GM18505 (cell line): ENCODE measurements around the gene ETFA.
A peak's percentile ranks its signal among the peaks of the same experiment; 100 is the strongest.

ENCODE experiments used
- ATAC-seq: cut with Tn5 transposase; IDR thresholded peaks from one replicate; pipeline ENCODE4 v1.9.1; 2021; ENCODE audit not compliant: unreplicated experiment
- POLR2A ChIP-seq: IDR thresholded peaks from 4 replicates; pipeline ENCODE4 v1.6.1; 2011; ENCODE audit warnings: borderline replicate concordance; ENCODE audit not compliant: insufficient read depth, insufficient read length; ENCODE audit errors: extremely low read depth

The ETFA gene

GRCh38 chr15:76311100-76311953 lies at the start of gene ETFA:
Gene ETFA, minus strand, starts transcription at chr15:76311469. Its CDS starts 81 bp downstream, at chr15:76311388.
- peak; percentile 94 for TF ChIP-seq POLR2A
- ATAC-seq, result peak; percentile 93

DNA sequence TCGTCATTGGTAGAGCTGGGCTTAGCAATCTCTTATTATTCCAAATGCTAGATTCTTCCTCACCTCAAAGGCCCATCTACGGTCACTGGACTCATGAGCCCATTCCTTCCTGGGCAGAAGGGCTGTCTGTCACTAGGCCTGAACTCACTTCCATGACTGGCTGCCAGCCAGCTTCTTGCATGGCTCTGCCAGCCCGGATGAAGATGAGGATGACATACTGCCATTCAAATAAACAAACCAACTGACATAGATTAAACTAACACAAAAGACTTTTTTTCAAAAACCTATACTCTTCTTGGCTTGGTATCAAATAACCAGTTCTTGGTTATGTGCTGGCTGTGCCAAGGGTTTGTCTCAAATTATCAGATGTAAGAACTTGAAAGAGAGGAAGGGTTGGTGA lies 49.1 kb upstream of the ETFA start:
- no peak for TF ChIP-seq POLR2A
- no peak for ATAC-seq

GRCh38 chr15:76359152-76359551 lies 47.9 kb upstream of the ETFA start:
- ATAC-seq, result no peak
- TF ChIP-seq POLR2A, result no peak

DNA sequence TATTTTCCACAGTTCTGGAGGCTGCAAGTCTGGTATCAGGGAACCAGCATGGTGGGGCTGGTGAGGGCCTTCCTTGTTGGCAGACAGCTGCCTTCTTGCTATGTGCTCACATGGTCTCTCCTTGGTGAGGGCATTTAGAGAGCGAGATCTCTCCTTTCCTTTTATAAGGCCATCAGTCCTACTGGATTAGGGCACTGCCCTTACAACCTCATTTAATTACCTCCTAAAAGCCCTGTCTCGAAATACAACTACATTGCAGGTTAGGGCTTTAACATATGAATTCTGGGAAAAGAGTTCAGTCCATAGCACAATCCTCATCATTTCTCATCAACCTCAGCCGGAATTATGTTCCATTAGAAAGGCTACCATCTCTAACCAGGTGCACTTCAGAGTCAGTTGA lies 47.2 kb upstream of the ETFA start:
- TF ChIP-seq POLR2A, result no peak

GRCh38 chr15:76354823-76355440 lies 43.7 kb upstream of the ETFA start:
- no peak for ATAC-seq
- TF ChIP-seq POLR2A, result no peak

More for the DNA sequence above, 47.2 kb upstream of the ETFA start:
- ATAC-seq, result no peak

- no peak for TF ChIP-seq POLR2A
- ATAC-seq, result no peak
Observed at GRCh38 chr15:76353903-76354302, 42.6 kb upstream of the ETFA start.

DNA sequence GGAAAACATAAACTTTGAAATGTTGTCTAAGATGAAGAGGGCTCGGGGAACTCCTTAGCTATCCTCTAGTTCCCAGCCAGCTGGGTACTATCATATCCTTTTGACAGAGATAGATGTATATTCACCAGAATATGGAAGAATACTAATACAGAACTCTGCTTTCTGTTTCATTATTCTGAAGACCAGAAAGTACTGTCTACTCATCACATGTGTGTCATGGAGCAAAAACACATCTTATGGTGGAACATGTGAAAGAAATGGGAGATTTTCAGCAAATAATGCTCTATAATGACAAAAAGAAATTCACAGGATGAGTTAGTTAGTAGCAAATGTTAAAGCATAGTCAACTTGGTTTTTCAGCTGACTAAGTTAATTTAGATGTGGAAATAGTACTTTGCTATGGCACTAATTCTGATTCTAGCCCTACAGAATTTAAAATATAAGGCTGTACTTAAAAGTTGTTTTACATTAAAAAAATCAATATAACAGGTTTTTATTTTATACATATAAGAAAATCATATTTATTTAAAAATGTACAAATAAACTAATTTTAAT lies 41.8 kb upstream of the ETFA start:
- ATAC-seq, result no peak

DNA sequence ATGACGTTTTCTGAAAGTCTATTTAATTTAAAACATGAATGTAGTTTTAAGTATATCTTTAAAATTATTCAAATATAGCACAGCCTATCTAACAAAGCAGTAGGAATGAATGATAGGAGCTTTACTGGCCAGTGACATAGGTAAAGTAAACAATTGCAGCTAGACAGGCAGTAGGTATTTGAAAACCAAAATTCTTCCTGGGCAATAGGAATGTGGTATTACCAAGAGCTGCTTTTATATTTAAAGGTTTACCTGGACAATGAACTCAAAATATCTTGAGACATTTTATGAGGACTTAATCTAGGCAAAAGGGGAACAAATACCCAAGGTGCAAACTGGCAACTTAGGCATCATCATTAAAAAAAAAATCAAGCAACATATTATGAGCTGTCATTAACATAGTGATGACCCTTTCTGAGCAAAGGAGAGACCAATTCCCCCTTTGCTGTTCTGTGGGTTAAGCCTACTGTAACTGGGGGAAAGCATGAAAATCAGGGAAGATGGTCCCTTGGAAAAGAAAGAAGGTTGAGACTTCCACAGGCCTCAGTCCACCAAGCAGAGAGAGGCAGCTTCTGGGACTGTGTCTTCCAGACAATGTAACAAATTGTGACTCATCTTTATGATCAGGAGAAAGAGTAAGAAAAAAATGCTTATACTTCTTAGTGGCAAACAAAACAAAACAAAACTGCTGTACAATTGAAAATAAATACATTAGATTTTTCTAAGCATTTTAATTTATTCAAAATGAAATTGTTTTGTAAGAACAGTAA lies 38.2 kb upstream of the ETFA start:
- no peak for ATAC-seq
- no peak for TF ChIP-seq POLR2A

More for the DNA sequence above, 41.8 kb upstream of the ETFA start:
- TF ChIP-seq POLR2A, result no peak

- no peak for ATAC-seq
- TF ChIP-seq POLR2A, result no peak
Observed at GRCh38 chr15:76347482-76348055, 36.3 kb upstream of the ETFA start.

DNA sequence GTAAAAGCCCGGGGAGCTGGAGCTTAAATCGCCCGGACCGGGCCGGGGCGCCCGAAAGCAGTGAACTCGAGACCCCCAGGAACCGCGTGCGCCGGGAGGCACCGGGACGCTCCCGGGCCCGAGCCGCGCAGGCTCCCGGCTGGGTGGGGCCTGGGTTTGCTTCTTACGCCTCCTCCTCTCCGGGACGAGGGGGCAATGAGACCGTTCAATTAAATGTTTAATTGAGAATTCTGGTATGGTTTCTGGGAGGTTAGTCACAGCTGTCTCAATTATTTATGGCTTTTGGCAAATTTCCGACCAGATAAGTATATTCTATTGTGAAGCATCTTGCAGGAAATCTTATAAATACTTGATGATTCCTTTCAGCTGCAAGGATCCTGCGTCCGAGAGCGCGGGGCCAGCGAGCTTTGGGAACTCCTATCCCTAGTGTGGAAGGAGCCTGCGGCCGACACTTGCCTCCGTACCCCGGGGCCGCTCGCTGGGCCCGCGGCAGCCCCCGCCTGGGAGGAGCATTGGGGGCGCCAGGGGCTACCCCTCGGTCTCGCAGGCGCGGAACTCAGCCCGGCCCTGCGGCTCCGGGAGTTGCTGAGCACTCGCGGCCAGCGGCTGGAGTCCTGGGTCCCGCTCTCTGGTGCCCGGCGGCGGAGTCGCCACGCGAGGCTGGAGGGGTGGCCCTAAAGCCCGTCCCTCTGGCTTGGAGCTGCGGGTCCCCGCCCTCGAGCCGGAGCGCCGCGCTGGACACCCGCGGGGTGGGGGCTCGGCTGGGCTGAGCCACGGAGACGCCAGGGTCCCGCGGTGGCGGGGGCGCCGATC lies 35.6 kb upstream of the ETFA start:
- TF ChIP-seq POLR2A, result no peak
- ATAC-seq, result no peak

- TF ChIP-seq POLR2A, result no peak
- no peak for ATAC-seq
Observed at GRCh38 chr15:76345880-76346668, 34.8 kb upstream of the ETFA start.

- ATAC-seq, result no peak
- TF ChIP-seq POLR2A, result no peak
Observed at GRCh38 chr15:76345583-76345879, 34.3 kb upstream of the ETFA start.

- no peak for TF ChIP-seq POLR2A
- ATAC-seq, result no peak
Observed at GRCh38 chr15:76344893-76345582, 33.8 kb upstream of the ETFA start.
